Measurements from ENCODE around the gene STIMATE. TPM values are rescaled to one million over a fixed set of nuclear protein-coding genes. Genes with fewer than 3 reads are reported as not detected.

Gene STIMATE
- total and polyA plus RNA-seq, 2 experiments from 2014 or later: 11.2 to 23.6 TPM

GRCh38 chr3:52891615-52892081 is 5.7 kb downstream of the STIMATE start:
- ATAC-seq: no peak

GRCh38 chr3:52891164-52891563 is 6.2 kb downstream of the STIMATE start:
- H3K9me3 Mint-ChIP-seq: no peaks in the 10 kb centered on the region
- Histone ChIP-seq H3K27ac (ENCODE audit: low read depth) (no peak overlapping the region), H3K4me1 (ENCODE audit: insufficient read depth) (peaks cover 6% of the 10 kb centered on the region), H3K27me3 (ENCODE audit: insufficient read depth) (no peaks in the 10 kb centered on the region), H3K4me3 (no peak overlapping the region), H3F3A (replicated peaks; ENCODE audit: low read depth) (peaks cover 2% of the 10 kb centered on the region; the same call in 1 of the 2 replicates), H3K4me2 (no peak overlapping the region), H3K36me3 (ENCODE audit: insufficient read depth) (no peaks in the 10 kb centered on the region; the same call in 1 of the 2 replicates), H4K20me1 (replicated peaks; ENCODE audit: insufficient read depth) (peaks cover 27% of the 10 kb centered on the region), H2AFZ (no peak overlapping the region), H3K79me2 (replicated peaks; ENCODE audit: insufficient read depth) (peaks cover 62% of the 10 kb centered on the region), H3K9me2 (ENCODE audit: insufficient read depth) (no peaks in the 10 kb centered on the region)
- H3K4me3 Mint-ChIP-seq: no peak overlapping the region
- no peaks in the 10 kb centered on the region for H3K27me3 Mint-ChIP-seq (ENCODE audit: insufficient read depth, low read depth, poor library complexity)
- ATAC-seq (peak; percentile 34; the same call in 2 of the 3 replicates), DNase-seq (ENCODE audit: low spot score) (no peak)
- no peak overlapping the region for H3K27ac Mint-ChIP-seq
- H3K4me1 Mint-ChIP-seq: peaks cover 11% of the 10 kb centered on the region
- H3K36me3 Mint-ChIP-seq (ENCODE audit: low read depth): peaks cover 5% of the 10 kb centered on the region; the same call in 1 of the 3 replicates
- TF ChIP-seq EZH2 (IDR thresholded peaks at IDR 0.05; ENCODE audit: low read depth, unreplicated experiment) (no peak), NANOG (IDR thresholded peaks at IDR 0.05; ENCODE audit: borderline replicate concordance) (no peak), STAT1 (IDR thresholded peaks at IDR 0.05; ENCODE audit: unreplicated experiment) (no peak), CREB1 (CRISPR knock-in tag; IDR thresholded peaks at IDR 0.05; ENCODE audit: low read depth) (no peak), ZNF331 (CRISPR knock-in tag; IDR thresholded peaks at IDR 0.05; ENCODE audit: low read depth) (no peak)
- TF ChIP-seq, protein P1, sequence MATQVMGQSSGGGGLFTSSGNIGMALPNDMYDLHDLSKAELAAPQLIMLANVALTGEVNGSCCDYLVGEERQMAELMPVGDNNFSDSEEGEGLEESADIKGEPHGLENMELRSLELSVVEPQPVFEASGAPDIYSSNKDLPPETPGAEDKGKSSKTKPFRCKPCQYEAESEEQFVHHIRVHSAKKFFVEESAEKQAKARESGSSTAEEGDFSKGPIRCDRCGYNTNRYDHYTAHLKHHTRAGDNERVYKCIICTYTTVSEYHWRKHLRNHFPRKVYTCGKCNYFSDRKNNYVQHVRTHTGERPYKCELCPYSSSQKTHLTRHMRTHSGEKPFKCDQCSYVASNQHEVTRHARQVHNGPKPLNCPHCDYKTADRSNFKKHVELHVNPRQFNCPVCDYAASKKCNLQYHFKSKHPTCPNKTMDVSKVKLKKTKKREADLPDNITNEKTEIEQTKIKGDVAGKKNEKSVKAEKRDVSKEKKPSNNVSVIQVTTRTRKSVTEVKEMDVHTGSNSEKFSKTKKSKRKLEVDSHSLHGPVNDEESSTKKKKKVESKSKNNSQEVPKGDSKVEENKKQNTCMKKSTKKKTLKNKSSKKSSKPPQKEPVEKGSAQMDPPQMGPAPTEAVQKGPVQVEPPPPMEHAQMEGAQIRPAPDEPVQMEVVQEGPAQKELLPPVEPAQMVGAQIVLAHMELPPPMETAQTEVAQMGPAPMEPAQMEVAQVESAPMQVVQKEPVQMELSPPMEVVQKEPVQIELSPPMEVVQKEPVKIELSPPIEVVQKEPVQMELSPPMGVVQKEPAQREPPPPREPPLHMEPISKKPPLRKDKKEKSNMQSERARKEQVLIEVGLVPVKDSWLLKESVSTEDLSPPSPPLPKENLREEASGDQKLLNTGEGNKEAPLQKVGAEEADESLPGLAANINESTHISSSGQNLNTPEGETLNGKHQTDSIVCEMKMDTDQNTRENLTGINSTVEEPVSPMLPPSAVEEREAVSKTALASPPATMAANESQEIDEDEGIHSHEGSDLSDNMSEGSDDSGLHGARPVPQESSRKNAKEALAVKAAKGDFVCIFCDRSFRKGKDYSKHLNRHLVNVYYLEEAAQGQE (IDR thresholded peaks at IDR 0.05; ENCODE audit: unreplicated experiment): no peak
- TF ChIP-seq, protein P2, sequence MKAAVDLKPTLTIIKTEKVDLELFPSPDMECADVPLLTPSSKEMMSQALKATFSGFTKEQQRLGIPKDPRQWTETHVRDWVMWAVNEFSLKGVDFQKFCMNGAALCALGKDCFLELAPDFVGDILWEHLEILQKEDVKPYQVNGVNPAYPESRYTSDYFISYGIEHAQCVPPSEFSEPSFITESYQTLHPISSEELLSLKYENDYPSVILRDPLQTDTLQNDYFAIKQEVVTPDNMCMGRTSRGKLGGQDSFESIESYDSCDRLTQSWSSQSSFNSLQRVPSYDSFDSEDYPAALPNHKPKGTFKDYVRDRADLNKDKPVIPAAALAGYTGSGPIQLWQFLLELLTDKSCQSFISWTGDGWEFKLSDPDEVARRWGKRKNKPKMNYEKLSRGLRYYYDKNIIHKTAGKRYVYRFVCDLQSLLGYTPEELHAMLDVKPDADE (IDR thresholded peaks at IDR 0.05): no peak

More at GRCh38 chr3:52891615-52892081, 5.7 kb downstream of the STIMATE start:
- Mint-ChIP-seq H3K4me3 (no peak overlapping the region), H3K36me3 (ENCODE audit: low read depth) (peaks cover 5% of the 10 kb centered on the region; the same call in 1 of the 3 replicates), H3K27ac (no peak overlapping the region), H3K27me3 (ENCODE audit: insufficient read depth, low read depth, poor library complexity) (no peaks in the 10 kb centered on the region), H3K4me1 (peaks cover 12% of the 10 kb centered on the region), H3K9me3 (no peaks in the 10 kb centered on the region; the same call in 2 of the 3 replicates)
- H4K20me1 ChIP-seq (replicated peaks; ENCODE audit: insufficient read depth): peaks cover 27% of the 10 kb centered on the region
- H2AFZ ChIP-seq: no peak overlapping the region
- no peaks in the 10 kb centered on the region; the same call in 1 of the 2 replicates for H3K36me3 ChIP-seq (ENCODE audit: insufficient read depth)
- H3F3A ChIP-seq (replicated peaks; ENCODE audit: low read depth): peaks cover 7% of the 10 kb centered on the region
- TF ChIP-seq ZNF114 (CRISPR knock-in tag; IDR thresholded peaks at IDR 0.05): no peak
- TF ChIP-seq, protein P1 (IDR thresholded peaks at IDR 0.05; ENCODE audit: unreplicated experiment): no peak
- no peak for TF ChIP-seq CTCF (conservative IDR thresholded peaks at IDR 0.05; ENCODE audit: low read depth in 2 of 2)
- TF ChIP-seq CREB1 (CRISPR knock-in tag; IDR thresholded peaks at IDR 0.05; ENCODE audit: low read depth): no peak
- TF ChIP-seq EZH2 (IDR thresholded peaks at IDR 0.05; ENCODE audit: low read depth, unreplicated experiment): no peak
- no peak for TF ChIP-seq POLR2AphosphoS5 (IDR thresholded peaks at IDR 0.05; ENCODE audit: low read depth)
- no peak overlapping the region for H3K4me3 ChIP-seq
- no peak overlapping the region for H3K27ac ChIP-seq (ENCODE audit: low read depth)
- peaks cover 62% of the 10 kb centered on the region for H3K79me2 ChIP-seq (replicated peaks; ENCODE audit: insufficient read depth)
- no peak overlapping the region for H3K4me2 ChIP-seq
- no peaks in the 10 kb centered on the region for H3K27me3 ChIP-seq (ENCODE audit: insufficient read depth)
- no peaks in the 10 kb centered on the region for H3K9me2 ChIP-seq (ENCODE audit: insufficient read depth)
- H3K4me1 ChIP-seq (ENCODE audit: insufficient read depth): peaks cover 8% of the 10 kb centered on the region
- DNase-seq (ENCODE audit: low spot score): no peak

Measured in GM23338 (cell line).